ENCODE measurements around the gene PCDH15. TPM values are rescaled to one million over a fixed set of nuclear protein-coding genes. Genes with fewer than 3 reads are reported as not detected.

PCDH15 gene
- total RNA-seq, 4 donors from 2014 or later: 0.14 to 0.48 (median 0.37) TPM; not detected in 1

- in situ Hi-C loops (cut with MboI; ENCODE audit: low pct_ligation_motif_present in 1 of 4, low pct_unique_long_range_greater_than_20kb in 1 of 4, low sequenced_read_pairs in 3 of 4): no loop called here
- DNase-seq: no peak
These were observed 55.6 kb downstream of the PCDH15 start for GRCh38 chr10:54745436-54745835.

GRCh38 chr10:54742416-54742815 is 58.6 kb downstream of the PCDH15 start:
- no peak for DNase-seq
- WGBS, 2 donors (ENCODE audit: low coverage in 1 of 2): 83 to 84% methylated on average over 4 of the region's 4 CpGs
- no peaks in the 10 kb centered on the region for H3K27me3 ChIP-seq
- no peak overlapping the region for H3K4me3 ChIP-seq
- TF ChIP-seq, protein P1, sequence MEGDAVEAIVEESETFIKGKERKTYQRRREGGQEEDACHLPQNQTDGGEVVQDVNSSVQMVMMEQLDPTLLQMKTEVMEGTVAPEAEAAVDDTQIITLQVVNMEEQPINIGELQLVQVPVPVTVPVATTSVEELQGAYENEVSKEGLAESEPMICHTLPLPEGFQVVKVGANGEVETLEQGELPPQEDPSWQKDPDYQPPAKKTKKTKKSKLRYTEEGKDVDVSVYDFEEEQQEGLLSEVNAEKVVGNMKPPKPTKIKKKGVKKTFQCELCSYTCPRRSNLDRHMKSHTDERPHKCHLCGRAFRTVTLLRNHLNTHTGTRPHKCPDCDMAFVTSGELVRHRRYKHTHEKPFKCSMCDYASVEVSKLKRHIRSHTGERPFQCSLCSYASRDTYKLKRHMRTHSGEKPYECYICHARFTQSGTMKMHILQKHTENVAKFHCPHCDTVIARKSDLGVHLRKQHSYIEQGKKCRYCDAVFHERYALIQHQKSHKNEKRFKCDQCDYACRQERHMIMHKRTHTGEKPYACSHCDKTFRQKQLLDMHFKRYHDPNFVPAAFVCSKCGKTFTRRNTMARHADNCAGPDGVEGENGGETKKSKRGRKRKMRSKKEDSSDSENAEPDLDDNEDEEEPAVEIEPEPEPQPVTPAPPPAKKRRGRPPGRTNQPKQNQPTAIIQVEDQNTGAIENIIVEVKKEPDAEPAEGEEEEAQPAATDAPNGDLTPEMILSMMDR (IDR thresholded peaks at IDR 0.05): no peak
- TF ChIP-seq POLR2A (IDR thresholded peaks at IDR 0.05) (no peak), EP300 (IDR thresholded peaks at IDR 0.05; ENCODE audit: low read depth) (no peak), POLR2AphosphoS5 (IDR thresholded peaks at IDR 0.05) (no peak)
- no peaks in the 10 kb centered on the region for H3K9me3 ChIP-seq
- no peaks in the 10 kb centered on the region for H3K36me3 ChIP-seq
- H3K4me1 ChIP-seq: no peaks in the 10 kb centered on the region
- intact Hi-C loops (cut with DNase I; ENCODE audit: low total_unique reads) (no loop called here), in situ Hi-C loops (cut with MboI; ENCODE audit: low pct_ligation_motif_present in 1 of 4, low pct_unique_long_range_greater_than_20kb in 1 of 4, low sequenced_read_pairs in 3 of 4) (no loop called here)
- H3K27ac ChIP-seq: no peak overlapping the region

More at GRCh38 chr10:54745436-54745835, 55.6 kb downstream of the PCDH15 start:
- Histone ChIP-seq H3K27ac (no peak overlapping the region), H3K4me1 (no peaks in the 10 kb centered on the region), H3K9me3 (no peaks in the 10 kb centered on the region), H3K36me3 (no peaks in the 10 kb centered on the region), H3K4me3 (no peak overlapping the region), H3K27me3 (no peaks in the 10 kb centered on the region)
- intact Hi-C loops (cut with DNase I; ENCODE audit: low total_unique reads): no loop called here
- no peak for TF ChIP-seq EP300 (IDR thresholded peaks at IDR 0.05; ENCODE audit: low read depth)
- no peak for TF ChIP-seq POLR2A (IDR thresholded peaks at IDR 0.05)
- no peak for TF ChIP-seq POLR2AphosphoS5 (IDR thresholded peaks at IDR 0.05)
- TF ChIP-seq, protein P1 (IDR thresholded peaks at IDR 0.05): no peak
- WGBS, 2 donors (ENCODE audit: low coverage in 1 of 2): 53 to 72% methylated on average over 2 of the region's 2 CpGs

DNA sequence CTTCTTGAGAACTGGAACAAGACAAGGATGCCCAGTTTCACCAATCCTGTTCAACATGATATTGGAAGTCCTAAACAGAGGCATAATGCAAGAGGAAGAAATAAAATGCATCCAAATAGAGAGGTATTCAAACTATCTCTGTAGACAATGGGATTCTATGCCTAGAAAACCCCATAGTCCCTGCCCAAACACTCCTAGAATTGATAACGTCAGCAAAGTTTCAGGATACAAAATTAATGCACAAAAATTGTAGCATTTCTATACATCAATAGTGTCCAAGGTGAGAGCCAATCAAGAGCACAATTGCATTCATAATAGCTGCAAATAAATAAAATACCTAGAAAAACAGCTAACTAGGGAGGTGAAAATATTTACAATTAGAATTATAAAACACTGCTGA is 72.5 kb downstream of the PCDH15 start:
- intact Hi-C loops (cut with DNase I; ENCODE audit: low total_unique reads): no loop called here
- Histone ChIP-seq H3K9me3 (no peaks in the 10 kb centered on the region), H3K4me3 (no peak overlapping the region), H3K27ac (no peak overlapping the region), H3K27me3 (no peaks in the 10 kb centered on the region), H3K36me3 (no peaks in the 10 kb centered on the region), H3K4me1 (no peaks in the 10 kb centered on the region)
- TF ChIP-seq POLR2A (IDR thresholded peaks at IDR 0.05): no peak
- TF ChIP-seq POLR2AphosphoS5 (IDR thresholded peaks at IDR 0.05): no peak
- TF ChIP-seq, protein P1 (IDR thresholded peaks at IDR 0.05): no peak
- TF ChIP-seq EP300 (IDR thresholded peaks at IDR 0.05; ENCODE audit: low read depth): no peak
- 77 to 100% methylated on average over 1 of the region's 1 CpG for WGBS, 2 donors (ENCODE audit: low coverage in 1 of 2)
- no peak for DNase-seq
- in situ Hi-C loops (cut with MboI; ENCODE audit: low pct_ligation_motif_present in 1 of 4, low pct_unique_long_range_greater_than_20kb in 1 of 4, low sequenced_read_pairs in 3 of 4): no loop called here

GRCh38 chr10:54722075-54722474 is 79.0 kb downstream of the PCDH15 start:
- no peak for DNase-seq
- Histone ChIP-seq H3K27ac (no peak overlapping the region), H3K27me3 (no peaks in the 10 kb centered on the region), H3K9me3 (no peaks in the 10 kb centered on the region), H3K36me3 (no peaks in the 10 kb centered on the region), H3K4me3 (no peak overlapping the region), H3K4me1 (no peaks in the 10 kb centered on the region)
- WGBS, 2 donors (ENCODE audit: low coverage in 1 of 2): 91 to 97% methylated on average over 1 of the region's 1 CpG
- no peak for TF ChIP-seq POLR2AphosphoS5 (IDR thresholded peaks at IDR 0.05)
- TF ChIP-seq EP300 (IDR thresholded peaks at IDR 0.05; ENCODE audit: low read depth): no peak
- no peak for TF ChIP-seq POLR2A (IDR thresholded peaks at IDR 0.05)
- TF ChIP-seq, protein P1 (IDR thresholded peaks at IDR 0.05): no peak
- in situ Hi-C loops (cut with MboI; ENCODE audit: low pct_ligation_motif_present in 1 of 4, low pct_unique_long_range_greater_than_20kb in 1 of 4, low sequenced_read_pairs in 3 of 4) (no loop called here), intact Hi-C loops (cut with DNase I; ENCODE audit: low total_unique reads) (no loop called here)
